Right lobe of liver (tissue), 6 donors: Measurements from ENCODE around the gene TERC. TPM values are rescaled to one million over a fixed set of nuclear protein-coding genes. Genes with fewer than 3 reads are reported as not detected.

Experiments
- ATAC-seq, 4 donors: fragments of 200-7000 bp; cut with Tn5 transposase; one replicate each; pipeline ENCODE4 v1.9.1; 2020; ENCODE audit warnings: mild to moderate bottlenecking in 4 of 4, moderate library complexity in 4 of 4
- DNase-seq, 3 donors: peaks; one replicate each; pipeline ENCODE4 v3.0.0-alpha.2; 2020
- H3K27ac ChIP-seq, 3 donors: fragments of 200-600 bp; one replicate each; pipeline ENCODE4 v1.8.0; 2022
- H3K27me3 ChIP-seq, 2 donors: fragments of 200-600 bp; one replicate each; pipeline ENCODE4 v1.8.0; 2022
- H3K36me3 ChIP-seq, 4 donors: fragments of 200-600 bp; sonication (generic) in 1 of 4; one replicate each; pipeline versions ENCODE4 v1.5.1 to v1.8.0; 2017 to 2022; ENCODE audit warnings: control low read depth in 1 of 4
- H3K4me1 ChIP-seq, 4 donors: fragments of 200-600 bp; sonication (generic) in 1 of 4; one replicate each; pipeline versions ENCODE4 v1.5.1 to v1.8.0; 2017 to 2022; ENCODE audit warnings: control low read depth in 1 of 4
- H3K4me3 ChIP-seq, 3 donors: fragments of 200-600 bp; one replicate each; pipeline ENCODE4 v1.8.0; 2022
- H3K9me3 ChIP-seq, 4 donors: fragments of 200-600 bp; sonication (generic) in 1 of 4; one replicate each; pipeline versions ENCODE4 v1.5.1 to v1.8.0; 2017 to 2022; ENCODE audit warnings: control low read depth in 1 of 4
- CTCF ChIP-seq, 4 donors: fragments of 200-600 bp in 3 of 4; fragments of 450-650 bp in 1 of 4; IDR thresholded peaks; one replicate each; pipeline versions ENCODE4 v1.5.1 to v1.8.0; 2016 to 2022; ENCODE audit warnings: antibody characterized with exemption in 4 of 4, mild to moderate bottlenecking in 2 of 4
- POLR2A ChIP-seq: fragments of 450-650 bp; IDR thresholded peaks from one replicate; pipeline ENCODE4 v1.6.1; 2017; ENCODE audit warnings: antibody characterized with exemption, mild to moderate bottlenecking
- WGBS: methylation state at CpG from one replicate; pipeline ENCODE4 v1.1.6; 2018; ENCODE audit warnings: low coverage, low lambda C conversion rate; ENCODE audit not compliant: insufficient coverage; ENCODE audit errors: missing lambda C conversion rate; 5-methylcytosine and 5-hydroxymethylcytosine counted together
- intact Hi-C, 2 donors: fragments of 100-400 bp; cut with DNase I; formaldehyde crosslinking; loops; one replicate each; pipeline versions ENCODE4 v1.11.2 to v1.14.1; 2022
- total RNA-seq, 6 experiments: library from RNA; depleted of rRNA in 2 of 6; stranded (reverse); fragments of >200 nt in 2 of 6; fragmentation: NEBNext Ultra II Directional in 3 of 6; extraction: Animal tissue kit (Norgen Biotek cat#: 25700) in 3 of 6; gene quantifications; one replicate each; pipeline versions ENCODE4 v1.1.0 to v1.2.4, GENCODE V29; 2016 to 2023
- donor health status: DM: no; HTN: yes; CAD: no.
- donor health status: DM: no; HTN: no; CAD: no.
- donor health status: DM: no; HTN: no; CAD: no.
- donor health status: DM: no; HTN: yes; CAD: no.
- donor health status: DM: no; HTN: yes; CAD: no.

Gene TERC
- total RNA-seq, 6 experiments from 2014 or later: 1.5 to 127 (median 119) TPM; not detected in 3

- H3K4me1 ChIP-seq: no peaks in the 10 kb centered on the region
- no peak overlapping the region for H3K27ac ChIP-seq
- no peaks in the 10 kb centered on the region for H3K27me3 ChIP-seq
- no peak for ATAC-seq
- no peak for DNase-seq
- no peak for TF ChIP-seq CTCF (IDR thresholded peaks at IDR 0.05)
- no peak for TF ChIP-seq POLR2A
- H3K36me3 ChIP-seq: no peaks in the 10 kb centered on the region
- no peaks in the 10 kb centered on the region for H3K9me3 ChIP-seq
- H3K4me3 ChIP-seq: no peak overlapping the region
- intact Hi-C loops: loop anchor here in 1 of 2 donors (5.0 kb wide), 1 partner anchor 212 kb away; no protein-coding TSS in a partner anchor
- 34% methylated on average over 2 of the region's 2 CpGs for WGBS
Measured at GRCh38 chr3:169750665-169751064, 14.2 kb downstream of the TERC start.

GRCh38 chr3:169748670-169749069 is 16.2 kb downstream of the TERC start:
- Histone ChIP-seq H3K4me1 (no peaks in the 10 kb centered on the region), H3K27ac (no peak overlapping the region), H3K27me3 (no peaks in the 10 kb centered on the region), H3K4me3 (no peak overlapping the region), H3K9me3 (no peaks in the 10 kb centered on the region), H3K36me3 (no peaks in the 10 kb centered on the region)
- TF ChIP-seq POLR2A (no peak), CTCF (IDR thresholded peaks at IDR 0.05) (no peak)
- no peak for ATAC-seq
- intact Hi-C loops: no loop called here
- 47% methylated on average over 3 of the region's 3 CpGs for WGBS
- DNase-seq: no peak

GRCh38 chr3:169746924-169747323 is 17.9 kb downstream of the TERC start:
- ATAC-seq: no peak

GRCh38 chr3:169744366-169745054 is 20.4 kb downstream of the TERC start:
- Histone ChIP-seq H3K36me3 (no peaks in the 10 kb centered on the region), H3K27me3 (no peaks in the 10 kb centered on the region), H3K27ac (no peak overlapping the region), H3K4me3 (no peak overlapping the region), H3K9me3 (no peaks in the 10 kb centered on the region), H3K4me1 (no peaks in the 10 kb centered on the region)
- DNase-seq: no peak
- intact Hi-C loops: no loop called here
- no peak for ATAC-seq
- TF ChIP-seq POLR2A (no peak), CTCF (IDR thresholded peaks at IDR 0.05) (peak in 3 of 4 donors; percentile 24 to 32 (median 27))
- WGBS: 22% methylated on average over 1 of the region's 1 CpG

More at GRCh38 chr3:169746924-169747323, 17.9 kb downstream of the TERC start:
- TF ChIP-seq POLR2A (no peak), CTCF (IDR thresholded peaks at IDR 0.05) (no peak)
- Histone ChIP-seq H3K27me3 (no peaks in the 10 kb centered on the region), H3K27ac (no peak overlapping the region), H3K4me3 (no peak overlapping the region), H3K9me3 (no peaks in the 10 kb centered on the region), H3K36me3 (no peaks in the 10 kb centered on the region), H3K4me1 (no peaks in the 10 kb centered on the region)
- whole genome bisulfite sequencing: 26% methylated on average over 6 of the region's 6 CpGs
- no peak for DNase-seq
- intact Hi-C loops: no loop called here
